Testis (tissue), 2 donors: Measurements from ENCODE around the gene RIMS1.

Experiments
- POLR2A ChIP-seq: fragments of 450-650 bp; IDR thresholded peaks from one replicate; pipeline ENCODE4 v1.6.1; 2017; ENCODE audit warnings: antibody characterized with exemption, mild to moderate bottlenecking, moderate library complexity
- TF ChIP-seq, protein P1 (sequence below), 3 experiments: fragments of 450-650 bp in 2 of 3; fragments of 200-600 bp in 1 of 3; sonication (generic) in 1 of 3; IDR thresholded peaks; one replicate each; pipeline ENCODE4 v1.5.1; 2016 to 2019; ENCODE audit warnings: antibody characterized with exemption in 3 of 3, mild to moderate bottlenecking in 2 of 3, moderate library complexity in 1 of 3

DNA sequence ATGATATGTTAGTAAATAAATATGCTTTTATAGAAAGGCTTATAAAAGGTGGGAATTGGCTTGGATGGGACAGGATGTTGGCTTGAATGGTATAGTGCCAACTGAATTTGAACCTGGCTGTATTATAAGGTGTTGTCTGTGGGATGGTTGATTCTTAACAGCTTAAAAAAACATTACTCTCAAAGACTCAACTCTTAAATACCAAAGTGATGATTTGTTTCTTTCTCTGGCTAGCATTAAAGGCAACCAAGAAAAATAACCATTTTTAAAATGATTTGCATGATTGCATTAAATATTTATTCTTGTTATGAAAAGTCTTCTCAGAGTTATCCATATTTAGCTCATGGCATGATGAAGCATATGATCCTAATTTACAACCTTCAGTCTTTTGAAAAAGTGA is 216.2 kb downstream of the RIMS1 start:
- TF ChIP-seq, protein P1, sequence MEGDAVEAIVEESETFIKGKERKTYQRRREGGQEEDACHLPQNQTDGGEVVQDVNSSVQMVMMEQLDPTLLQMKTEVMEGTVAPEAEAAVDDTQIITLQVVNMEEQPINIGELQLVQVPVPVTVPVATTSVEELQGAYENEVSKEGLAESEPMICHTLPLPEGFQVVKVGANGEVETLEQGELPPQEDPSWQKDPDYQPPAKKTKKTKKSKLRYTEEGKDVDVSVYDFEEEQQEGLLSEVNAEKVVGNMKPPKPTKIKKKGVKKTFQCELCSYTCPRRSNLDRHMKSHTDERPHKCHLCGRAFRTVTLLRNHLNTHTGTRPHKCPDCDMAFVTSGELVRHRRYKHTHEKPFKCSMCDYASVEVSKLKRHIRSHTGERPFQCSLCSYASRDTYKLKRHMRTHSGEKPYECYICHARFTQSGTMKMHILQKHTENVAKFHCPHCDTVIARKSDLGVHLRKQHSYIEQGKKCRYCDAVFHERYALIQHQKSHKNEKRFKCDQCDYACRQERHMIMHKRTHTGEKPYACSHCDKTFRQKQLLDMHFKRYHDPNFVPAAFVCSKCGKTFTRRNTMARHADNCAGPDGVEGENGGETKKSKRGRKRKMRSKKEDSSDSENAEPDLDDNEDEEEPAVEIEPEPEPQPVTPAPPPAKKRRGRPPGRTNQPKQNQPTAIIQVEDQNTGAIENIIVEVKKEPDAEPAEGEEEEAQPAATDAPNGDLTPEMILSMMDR (IDR thresholded peaks at IDR 0.05): no peak
- TF ChIP-seq POLR2A: no peak
